CD4-positive, alpha-beta T cell treated with Interleukin-2 at 100 ng/mL for 4 hours (primary cell): ENCODE results near the gene CDKL5.

Source experiments
- DNase-seq: peaks from one replicate; pipeline ENCODE4 v3.0.0-alpha.2; 2020; ENCODE audit warnings: low spot score

Gene CDKL5

DNA sequence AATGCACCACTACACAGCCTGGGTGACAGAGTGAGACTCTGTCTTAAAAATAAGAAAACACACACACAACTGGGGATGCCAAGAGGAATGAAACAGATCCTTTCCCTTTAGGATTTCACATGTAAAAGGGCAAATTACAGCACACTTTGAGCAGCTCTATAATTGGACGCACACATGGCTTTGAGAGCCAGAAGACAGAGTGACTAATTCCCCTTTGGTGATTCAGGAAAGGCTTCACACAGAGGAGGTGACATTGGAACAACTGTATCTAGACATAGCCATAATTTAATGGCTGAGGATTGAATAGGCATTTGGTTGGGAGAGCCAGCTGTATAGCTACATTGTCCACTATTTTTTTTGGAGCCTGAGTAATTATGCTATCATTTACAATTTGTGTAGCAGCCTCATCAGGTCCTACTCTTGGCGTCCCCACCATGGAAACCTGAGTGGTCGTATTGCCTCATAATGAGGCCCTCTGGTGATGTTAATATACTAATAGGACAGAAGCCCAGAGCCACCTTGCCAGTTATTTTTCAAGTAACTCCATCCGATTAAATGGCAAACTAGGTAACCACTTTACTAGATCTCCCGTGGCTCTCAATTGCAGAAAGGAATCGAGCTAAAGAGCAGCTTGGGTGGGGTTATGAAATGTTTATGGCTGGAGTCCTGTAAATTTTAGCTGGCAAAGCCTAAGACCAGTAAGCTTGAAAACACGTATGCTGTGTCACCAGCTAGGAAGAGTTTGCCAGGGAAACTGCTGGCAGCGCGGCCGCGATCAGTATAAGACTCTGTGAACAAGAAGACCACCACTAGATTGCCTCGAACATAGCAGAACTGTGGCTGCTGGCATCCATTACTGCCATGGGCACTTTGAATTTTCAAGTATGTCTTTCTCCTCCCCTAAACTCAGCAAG lies 273.6 kb downstream of the CDKL5 start:
- no peak for DNase-seq

- no peak for DNase-seq
These were observed 276.4 kb downstream of the CDKL5 start for GRCh38 chrX:18701621-18702361.

DNA sequence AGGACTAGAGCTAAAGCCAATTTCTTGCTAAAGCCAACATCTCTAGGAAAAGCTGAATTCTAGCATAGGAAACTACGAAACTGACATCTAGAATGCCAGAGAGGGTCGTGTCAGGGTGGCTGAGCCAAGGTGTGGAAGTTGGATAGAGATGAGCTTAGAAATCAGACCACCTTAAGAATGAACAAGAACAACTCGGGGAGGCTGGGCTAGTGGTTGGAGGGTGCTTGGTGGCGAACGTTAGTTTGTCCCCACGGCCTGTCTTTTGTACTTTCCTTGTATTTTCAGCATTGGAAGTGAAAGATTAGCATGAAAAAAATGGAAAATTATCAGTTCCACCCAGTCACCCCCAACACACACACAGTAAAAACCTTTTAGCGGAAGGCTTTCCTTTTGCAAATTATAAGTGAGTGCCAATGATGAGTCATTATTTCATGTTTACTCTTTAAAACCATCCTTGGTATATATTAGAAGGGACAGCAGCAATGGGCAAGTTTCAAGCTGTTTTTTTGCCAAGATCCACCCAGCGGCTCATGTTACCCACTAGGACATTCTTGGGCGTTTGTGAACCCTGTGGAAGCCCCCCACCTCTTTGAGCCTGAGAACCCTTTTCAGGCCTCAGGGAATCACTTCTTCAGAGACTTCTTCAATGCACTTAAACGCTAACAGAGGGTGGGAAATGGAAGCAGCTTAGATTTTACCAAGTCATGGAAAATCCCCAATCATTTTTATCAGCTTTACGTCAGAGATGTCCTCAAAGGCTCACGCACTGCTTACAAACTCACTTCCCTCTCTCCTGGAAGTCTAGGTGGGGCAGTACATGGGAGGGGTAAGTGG lies 277.2 kb downstream of the CDKL5 start:
- no peak for DNase-seq
